Panc1 (cell line): ENCODE measurements around the gene PIK3R5. TPM values are rescaled to one million over a fixed set of nuclear protein-coding genes. Genes with fewer than 3 reads are reported as not detected.

ENCODE experiments used
- ATAC-seq: fragments of 200-7000 bp; cut with Tn5 transposase; 2 replicates; pipeline ENCODE4 v1.9.1; 2020; ENCODE audit warnings: mild to moderate bottlenecking, moderate library complexity
- BruUV-seq: library from RNA; stranded (reverse); fragments of 400-500 nt; replicated peaks from 2 replicates; lab custom pipeline; 2021; lab: Mats Ljungman, UMichigan
- CTCF ChIA-PET: fragments of 300-600 bp; sonication (Branson Sonifier 250); formaldehyde crosslinking; loops from one replicate; lab custom pipeline; 2022; ENCODE audit warnings: antibody characterized with exemption; lab: Charles Lee
- POLR2A ChIA-PET: fragments of 300-600 bp; sonication (Branson Sonifier 250); formaldehyde crosslinking; loops from one replicate; lab custom pipeline; 2022; ENCODE audit warnings: antibody characterized with exemption; lab: Charles Lee
- DNase-seq: peaks from one replicate; pipeline ENCODE4 v3.0.0-alpha.2; 2010; ENCODE audit warnings: low read depth, low spot score
- H3K27ac ChIP-seq: 2 replicates; pipeline ENCODE4 v1.5.1; 2011; ENCODE audit warnings: mild to moderate bottlenecking, low read length, inconsistent platforms
- H3K27me3 ChIP-seq: fragments of 200-500 bp; sonication (Bioruptor generic); 2 replicates; pipeline ENCODE4 v1.6.0; 2014; ENCODE audit warnings: low read length, inconsistent platforms; ENCODE audit not compliant: control insufficient read depth, insufficient read depth
- H3K36me3 ChIP-seq: fragments of 200-500 bp; sonication (Bioruptor generic); 2 replicates; pipeline ENCODE4 v1.5.1; 2014; ENCODE audit warnings: inconsistent platforms, mild to moderate bottlenecking, low read length, moderate library complexity; ENCODE audit not compliant: control insufficient read depth, insufficient read depth
- H3K4me1 ChIP-seq: 2 replicates; pipeline ENCODE4 v1.5.1; 2011; ENCODE audit warnings: inconsistent platforms, mild to moderate bottlenecking, low read length, moderate library complexity; ENCODE audit not compliant: control insufficient read depth, insufficient read depth
- H3K4me3 ChIP-seq, 2 experiments: 2 replicates each; pipeline ENCODE4 v1.5.1; 2011 to 2012; ENCODE audit warnings: low read depth in 2 of 2, low read length in 2 of 2, mild to moderate bottlenecking in 2 of 2, inconsistent platforms in 1 of 2, moderate library complexity in 1 of 2
- H3K9me3 ChIP-seq: fragments of 200-500 bp; sonication (Bioruptor generic); 2 replicates; pipeline ENCODE4 v1.5.1; 2014; ENCODE audit warnings: low read depth, mild to moderate bottlenecking, inconsistent platforms, low read length, moderate library complexity; ENCODE audit not compliant: control insufficient read depth, insufficient read depth
- CTCF ChIP-seq: fragments of 450-650 bp; IDR thresholded peaks from 2 replicates; pipeline ENCODE4 v1.5.1; 2017; ENCODE audit warnings: mild to moderate bottlenecking
- POLR2AphosphoS5 ChIP-seq: IDR thresholded peaks from 2 replicates; pipeline ENCODE4 v1.6.1; 2012; ENCODE audit warnings: mild to moderate bottlenecking, low read depth, low read length, moderate library complexity
- SIN3A ChIP-seq: IDR thresholded peaks from 2 replicates; pipeline ENCODE4 v1.6.1; 2012; ENCODE audit warnings: low read depth, mild to moderate bottlenecking, low read length, moderate library complexity, borderline replicate concordance; ENCODE audit not compliant: insufficient read depth
- TCF7L2 ChIP-seq: IDR thresholded peaks from 2 replicates; pipeline ENCODE4 v1.6.1; 2011; ENCODE audit warnings: mild to moderate bottlenecking, low read depth, low read length, inconsistent platforms
- in situ Hi-C: cut with HindIII; loops from 2 replicates; pipeline ENCODE4 v1.10.0; 2016; ENCODE audit warnings: low sequenced_read_pairs, low pct_unique_long_range_greater_than_20kb
- intact Hi-C: fragments of 100-400 bp; cut with micrococcal nuclease; formaldehyde crosslinking; loops from one replicate; pipeline ENCODE4 v1.10.0; 2022; ENCODE audit not compliant: unreplicated experiment
- total RNA-seq: library from RNA; stranded (reverse); gene quantifications from one replicate; pipeline ENCODE4 v1.2.1, GENCODE V29; 2021; ENCODE audit not compliant: unreplicated experiment
- TF ChIP-seq, protein P1 (sequence below), 2 experiments: IDR thresholded peaks; 2 replicates each; pipeline ENCODE4 v1.6.1; 2011 to 2012; ENCODE audit warnings: low read depth in 2 of 2, control low read depth in 1 of 2, low read length in 1 of 2, mild to moderate bottlenecking in 1 of 2, moderate library complexity in 1 of 2; ENCODE audit not compliant: insufficient read depth in 1 of 2

Gene PIK3R5
- total RNA-seq, 1 experiment from 2014 or later: 0.15 TPM

DNA sequence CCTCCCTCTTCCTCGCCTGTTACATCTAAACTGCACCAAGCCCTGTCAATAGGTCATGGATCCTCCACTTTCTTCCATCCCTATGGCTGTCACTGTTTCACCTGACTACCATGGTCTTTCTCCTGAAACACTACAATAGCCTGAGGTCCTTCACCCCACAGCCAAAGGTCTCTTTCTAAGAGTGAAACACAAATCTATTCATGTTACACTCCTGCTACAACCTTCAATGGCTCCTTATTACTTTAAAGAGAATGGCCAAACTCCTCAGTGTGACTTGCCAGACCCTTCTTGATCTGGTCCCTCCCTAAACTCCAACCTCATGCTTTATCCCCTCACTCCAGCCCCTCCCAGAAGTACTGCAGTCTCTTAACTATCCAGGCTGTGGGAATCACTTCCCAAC is 97.4 kb downstream of the PIK3R5 start:
- intact Hi-C loops: no loop called here
- no peaks in the 10 kb centered on the region for H3K4me1 ChIP-seq
- ATAC-seq (no peak), DNase-seq (no peak)
- in situ Hi-C loops: no loop called here
- BruUV-seq: no TSS peak
- TF ChIP-seq, protein P1, sequence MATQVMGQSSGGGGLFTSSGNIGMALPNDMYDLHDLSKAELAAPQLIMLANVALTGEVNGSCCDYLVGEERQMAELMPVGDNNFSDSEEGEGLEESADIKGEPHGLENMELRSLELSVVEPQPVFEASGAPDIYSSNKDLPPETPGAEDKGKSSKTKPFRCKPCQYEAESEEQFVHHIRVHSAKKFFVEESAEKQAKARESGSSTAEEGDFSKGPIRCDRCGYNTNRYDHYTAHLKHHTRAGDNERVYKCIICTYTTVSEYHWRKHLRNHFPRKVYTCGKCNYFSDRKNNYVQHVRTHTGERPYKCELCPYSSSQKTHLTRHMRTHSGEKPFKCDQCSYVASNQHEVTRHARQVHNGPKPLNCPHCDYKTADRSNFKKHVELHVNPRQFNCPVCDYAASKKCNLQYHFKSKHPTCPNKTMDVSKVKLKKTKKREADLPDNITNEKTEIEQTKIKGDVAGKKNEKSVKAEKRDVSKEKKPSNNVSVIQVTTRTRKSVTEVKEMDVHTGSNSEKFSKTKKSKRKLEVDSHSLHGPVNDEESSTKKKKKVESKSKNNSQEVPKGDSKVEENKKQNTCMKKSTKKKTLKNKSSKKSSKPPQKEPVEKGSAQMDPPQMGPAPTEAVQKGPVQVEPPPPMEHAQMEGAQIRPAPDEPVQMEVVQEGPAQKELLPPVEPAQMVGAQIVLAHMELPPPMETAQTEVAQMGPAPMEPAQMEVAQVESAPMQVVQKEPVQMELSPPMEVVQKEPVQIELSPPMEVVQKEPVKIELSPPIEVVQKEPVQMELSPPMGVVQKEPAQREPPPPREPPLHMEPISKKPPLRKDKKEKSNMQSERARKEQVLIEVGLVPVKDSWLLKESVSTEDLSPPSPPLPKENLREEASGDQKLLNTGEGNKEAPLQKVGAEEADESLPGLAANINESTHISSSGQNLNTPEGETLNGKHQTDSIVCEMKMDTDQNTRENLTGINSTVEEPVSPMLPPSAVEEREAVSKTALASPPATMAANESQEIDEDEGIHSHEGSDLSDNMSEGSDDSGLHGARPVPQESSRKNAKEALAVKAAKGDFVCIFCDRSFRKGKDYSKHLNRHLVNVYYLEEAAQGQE (IDR thresholded peaks at IDR 0.05; ENCODE audit: insufficient read depth in 1 of 2, low read depth in 2 of 2, low read length in 1 of 2): no peak
- TF ChIP-seq CTCF: no peak
- no peak for TF ChIP-seq SIN3A
- no peak for TF ChIP-seq POLR2AphosphoS5
- no peak for TF ChIP-seq TCF7L2
- no peaks in the 10 kb centered on the region for H3K9me3 ChIP-seq
- H3K27me3 ChIP-seq: no peaks in the 10 kb centered on the region; the same call in 1 of the 2 replicates
- no peak overlapping the region for H3K27ac ChIP-seq
- POLR2A ChIA-PET: no interaction called here
- CTCF ChIA-PET: no interaction called here
- H3K36me3 ChIP-seq: no peaks in the 10 kb centered on the region
- no peak overlapping the region for H3K4me3 ChIP-seq

- CTCF ChIA-PET: no interaction called here
- BruUV-seq: no TSS peak
Observed at GRCh38 chr17:8867361-8867981, 98.0 kb downstream of the PIK3R5 start, which contains the start of gene PIK3R6. PIK3R6 (minus strand) TSS chr17:8867674; CDS start chr17:8849794, 17,880 bp downstream.

More at GRCh38 chr17:8867361-8867981, 98.0 kb downstream of the PIK3R5 start, which contains the start of gene PIK3R6:
- ATAC-seq: no peak
- no peaks in the 10 kb centered on the region for H3K4me1 ChIP-seq
- no peak for TF ChIP-seq SIN3A
- TF ChIP-seq, protein P1 (IDR thresholded peaks at IDR 0.05; ENCODE audit: insufficient read depth in 1 of 2, low read depth in 2 of 2, low read length in 1 of 2): no peak
- TF ChIP-seq POLR2AphosphoS5: no peak
- no peak for TF ChIP-seq TCF7L2
- no peak for TF ChIP-seq CTCF
- H3K27ac ChIP-seq: no peak within 1 kb of the TSS
- H3K27me3 ChIP-seq: no peaks in the 10 kb centered on the region; the same call in 1 of the 2 replicates
- no peaks in the 10 kb centered on the region for H3K9me3 ChIP-seq
- H3K36me3 ChIP-seq: no peaks in the 10 kb centered on the region
- no peak for DNase-seq
- no peak within 1 kb of the TSS for H3K4me3 ChIP-seq
- POLR2A ChIA-PET: no interaction called here
- in situ Hi-C loops (no loop called here), intact Hi-C loops (no loop called here)
